ENCODE data around the gene SULT4A1. TPM values are rescaled to one million over a fixed set of nuclear protein-coding genes. Genes with fewer than 3 reads are reported as not detected.
A peak's percentile ranks its signal among the peaks of the same experiment; 100 is the strongest.

SULT4A1 gene
- total RNA-seq, 2 experiments from 2014 or later = not detected

GRCh38 chr22:43826142-43827002 is 35.9 kb downstream of the SULT4A1 start:
- POLR2A ChIA-PET = no interaction called here

GRCh38 chr22:43825651-43826050 is 36.7 kb downstream of the SULT4A1 start:
- no peak for DNase-seq
- no peaks in the 10 kb centered on the region for H3K9me3 Mint-ChIP-seq
- peaks cover 16% of the 10 kb centered on the region for H3K27me3 Mint-ChIP-seq
- no peak overlapping the region for H3K27ac Mint-ChIP-seq
- CTCF ChIA-PET = no interaction called here
- no peak overlapping the region for H3K4me3 Mint-ChIP-seq
- POLR2A ChIA-PET = no interaction called here
- no peaks in the 10 kb centered on the region for H3K36me3 Mint-ChIP-seq
- intact Hi-C loops (cut with micrococcal nuclease) = no loop called here
- no peaks in the 10 kb centered on the region for H3K4me1 Mint-ChIP-seq (ENCODE audit: low read depth)

More at GRCh38 chr22:43826142-43827002, 35.9 kb downstream of the SULT4A1 start:
- intact Hi-C loops (cut with micrococcal nuclease) = no loop called here
- no peak for DNase-seq
- Mint-ChIP-seq H3K27ac (no peak overlapping the region), H3K4me3 (no peak overlapping the region), H3K9me3 (no peaks in the 10 kb centered on the region), H3K4me1 (ENCODE audit: low read depth) (no peaks in the 10 kb centered on the region), H3K36me3 (no peaks in the 10 kb centered on the region), H3K27me3 (peaks cover 10% of the 10 kb centered on the region)
- CTCF ChIA-PET = interaction anchor here (0.7 to 0.9 kb wide), 2 partner anchors 57 to 738 kb away, joined by 3 read pairs; no protein-coding TSS in a partner anchor

- no peak overlapping the region for H3K4me3 Mint-ChIP-seq
- ChIA-PET CTCF (no interaction called here), POLR2A (no interaction called here)
- H3K36me3 Mint-ChIP-seq = no peaks in the 10 kb centered on the region
- peaks cover 16% of the 10 kb centered on the region for H3K27me3 Mint-ChIP-seq
- H3K9me3 Mint-ChIP-seq = no peaks in the 10 kb centered on the region
- no peak overlapping the region for H3K27ac Mint-ChIP-seq
- DNase-seq = no peak
- intact Hi-C loops (cut with micrococcal nuclease) = no loop called here
- H3K4me1 Mint-ChIP-seq (ENCODE audit: low read depth) = no peaks in the 10 kb centered on the region
Observed at GRCh38 chr22:43824724-43825420, 37.4 kb downstream of the SULT4A1 start.

DNA sequence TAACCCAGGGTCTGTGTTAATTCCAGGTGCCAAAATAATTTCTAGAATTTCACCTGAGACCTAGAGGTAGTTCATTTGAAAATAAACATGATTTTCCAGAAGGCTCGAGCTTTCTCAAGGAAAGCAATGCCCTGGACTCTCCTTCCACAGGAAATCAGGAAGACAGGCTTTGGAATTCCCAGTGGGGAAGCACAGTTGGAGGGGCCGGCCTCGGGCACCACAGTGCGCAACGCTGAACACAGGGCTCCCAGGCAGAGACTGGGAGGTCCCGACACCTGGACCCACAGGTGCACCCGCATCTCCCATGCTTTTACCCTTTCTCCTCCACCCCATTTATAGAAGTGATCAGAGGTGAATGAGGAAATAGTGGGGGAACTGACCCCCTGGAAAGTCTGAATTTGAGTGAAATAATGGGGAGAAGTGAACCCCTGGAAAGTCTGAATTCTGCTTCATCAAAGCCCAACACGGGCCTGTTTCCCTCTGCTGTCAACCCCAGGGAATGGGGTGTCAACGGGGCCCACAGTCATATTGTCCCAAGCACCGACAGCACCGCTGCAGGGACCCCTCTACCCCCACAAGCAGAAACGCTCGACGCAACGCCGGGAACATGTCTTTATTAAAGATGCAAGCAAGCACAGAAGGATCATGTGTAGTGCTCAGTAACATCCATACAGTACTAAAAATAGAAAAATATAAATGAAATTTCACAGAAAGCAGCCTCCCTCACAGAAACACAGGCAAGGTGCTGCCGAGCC is 38.2 kb downstream of the SULT4A1 start:
- no peaks in the 10 kb centered on the region for H3K36me3 Mint-ChIP-seq
- POLR2A ChIA-PET = interaction anchor here (1.0 kb wide), 1 partner anchor 11 kb away, joined by 3 read pairs; no protein-coding TSS in a partner anchor

DNA sequence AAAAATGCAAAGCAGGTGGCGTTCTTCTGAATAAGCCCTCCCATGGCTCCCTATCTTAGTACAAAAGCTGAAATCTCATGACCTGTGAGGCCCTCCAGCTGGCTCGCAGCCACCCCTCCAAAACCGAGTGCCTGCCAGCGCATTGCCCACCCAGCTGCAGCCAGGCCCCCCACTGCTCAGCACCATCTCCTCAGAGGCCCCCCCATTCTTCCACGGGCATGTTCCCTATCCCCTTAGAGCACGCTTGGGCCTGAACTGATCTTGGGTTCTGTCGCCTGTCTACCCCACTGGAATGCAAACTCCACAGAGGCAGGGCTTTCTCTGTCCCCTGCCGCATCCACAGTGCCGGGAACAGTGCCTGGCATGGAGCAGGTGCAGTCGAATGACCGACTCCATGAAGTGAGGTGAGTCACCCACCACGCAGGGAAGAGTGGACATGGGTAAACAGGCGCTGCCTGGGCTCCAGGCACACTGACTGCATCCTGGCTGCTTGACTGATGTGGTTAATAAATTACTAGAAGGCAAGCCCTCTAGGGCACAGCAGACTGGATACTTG is 38.9 kb downstream of the SULT4A1 start:
- Mint-ChIP-seq H3K9me3 (no peaks in the 10 kb centered on the region), H3K27me3 (peaks cover 16% of the 10 kb centered on the region), H3K36me3 (no peaks in the 10 kb centered on the region), H3K27ac (no peak overlapping the region), H3K4me3 (no peak overlapping the region), H3K4me1 (ENCODE audit: low read depth) (no peaks in the 10 kb centered on the region)
- intact Hi-C loops (cut with micrococcal nuclease) = no loop called here
- POLR2A ChIA-PET = interaction anchor here (1.0 kb wide), 1 partner anchor 11 kb away, joined by 3 read pairs; no protein-coding TSS in a partner anchor
- DNase-seq = no peak
- CTCF ChIA-PET = no interaction called here

More for the DNA sequence above, 38.2 kb downstream of the SULT4A1 start:
- CTCF ChIA-PET = no interaction called here
- H3K4me3 Mint-ChIP-seq = no peak overlapping the region
- H3K4me1 Mint-ChIP-seq (ENCODE audit: low read depth) = no peaks in the 10 kb centered on the region
- no peak overlapping the region for H3K27ac Mint-ChIP-seq
- intact Hi-C loops (cut with micrococcal nuclease) = no loop called here
- peak; percentile 7 for DNase-seq
- no peaks in the 10 kb centered on the region for H3K9me3 Mint-ChIP-seq
- H3K27me3 Mint-ChIP-seq = peaks cover 16% of the 10 kb centered on the region

GRCh38 chr22:43821606-43822425 is 40.5 kb downstream of the SULT4A1 start:
- H3K27ac Mint-ChIP-seq = no peak overlapping the region

GRCh38 chr22:43820651-43821305 is 41.5 kb downstream of the SULT4A1 start:
- Mint-ChIP-seq H3K9me3 (no peaks in the 10 kb centered on the region), H3K4me3 (no peak overlapping the region), H3K27me3 (peaks cover 16% of the 10 kb centered on the region), H3K36me3 (no peaks in the 10 kb centered on the region), H3K4me1 (ENCODE audit: low read depth) (no peaks in the 10 kb centered on the region), H3K27ac (no peak overlapping the region)
- intact Hi-C loops (cut with micrococcal nuclease) = no loop called here
- ChIA-PET POLR2A (no interaction called here), CTCF (no interaction called here)
- DNase-seq = no peak

More at GRCh38 chr22:43821606-43822425, 40.5 kb downstream of the SULT4A1 start:
- no peak overlapping the region for H3K4me3 Mint-ChIP-seq
- H3K9me3 Mint-ChIP-seq = no peaks in the 10 kb centered on the region
- H3K36me3 Mint-ChIP-seq = no peaks in the 10 kb centered on the region
- no peaks in the 10 kb centered on the region for H3K4me1 Mint-ChIP-seq (ENCODE audit: low read depth)
- ChIA-PET POLR2A (no interaction called here), CTCF (no interaction called here)
- no peak for DNase-seq
- peaks cover 16% of the 10 kb centered on the region for H3K27me3 Mint-ChIP-seq
- intact Hi-C loops (cut with micrococcal nuclease) = no loop called here

GRCh38 chr22:43819931-43820640 is 42.2 kb downstream of the SULT4A1 start:
- intact Hi-C loops (cut with micrococcal nuclease) = no loop called here
- peaks cover 14% of the 10 kb centered on the region for H3K27me3 Mint-ChIP-seq
- H3K9me3 Mint-ChIP-seq = no peaks in the 10 kb centered on the region
- peaks cover under 1% of the 10 kb centered on the region for H3K36me3 Mint-ChIP-seq
- H3K27ac Mint-ChIP-seq = no peak overlapping the region
- no peak for DNase-seq
- no peaks in the 10 kb centered on the region for H3K4me1 Mint-ChIP-seq (ENCODE audit: low read depth)
- H3K4me3 Mint-ChIP-seq = no peak overlapping the region
- CTCF ChIA-PET = interaction anchor here (0.6 kb wide), 1 partner anchor 25 kb away, joined by 3 read pairs; no protein-coding TSS in a partner anchor
- POLR2A ChIA-PET = no interaction called here

DNA sequence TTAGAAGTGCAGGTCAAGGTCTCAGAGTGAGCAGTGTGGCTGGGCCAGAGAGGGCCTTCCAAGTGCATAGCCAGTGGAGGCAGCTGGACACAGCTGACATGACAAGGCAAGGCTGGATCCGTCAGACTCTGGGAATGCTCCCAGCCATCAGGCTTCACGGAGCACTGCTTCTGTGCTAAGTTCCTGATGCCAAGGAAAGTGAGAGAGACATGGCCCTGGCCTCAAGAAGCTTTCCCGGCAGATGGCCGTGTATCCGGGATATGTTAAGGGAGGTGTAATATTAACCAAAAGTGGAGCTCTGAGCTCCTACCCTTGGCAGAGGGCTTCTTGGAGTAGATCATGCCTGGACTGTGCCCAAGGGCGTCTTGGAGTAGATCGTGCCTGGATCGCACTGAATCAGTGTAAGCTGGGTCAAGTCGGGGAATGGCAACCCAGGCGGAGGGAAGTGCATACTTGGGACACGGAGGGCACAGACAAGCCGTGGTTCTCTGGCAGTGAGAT is 42.8 kb downstream of the SULT4A1 start:
- no peak for DNase-seq
- no peaks in the 10 kb centered on the region for H3K9me3 Mint-ChIP-seq
- H3K27ac Mint-ChIP-seq = no peak overlapping the region
- H3K36me3 Mint-ChIP-seq = peaks cover 2% of the 10 kb centered on the region
- peaks cover 14% of the 10 kb centered on the region for H3K27me3 Mint-ChIP-seq
- no peak overlapping the region for H3K4me3 Mint-ChIP-seq
- POLR2A ChIA-PET = no interaction called here
- H3K4me1 Mint-ChIP-seq (ENCODE audit: low read depth) = no peaks in the 10 kb centered on the region
- CTCF ChIA-PET = interaction anchor here (0.6 kb wide), 1 partner anchor 26 kb away, joined by 3 read pairs; no protein-coding TSS in a partner anchor
- intact Hi-C loops (cut with micrococcal nuclease) = no loop called here

DNA sequence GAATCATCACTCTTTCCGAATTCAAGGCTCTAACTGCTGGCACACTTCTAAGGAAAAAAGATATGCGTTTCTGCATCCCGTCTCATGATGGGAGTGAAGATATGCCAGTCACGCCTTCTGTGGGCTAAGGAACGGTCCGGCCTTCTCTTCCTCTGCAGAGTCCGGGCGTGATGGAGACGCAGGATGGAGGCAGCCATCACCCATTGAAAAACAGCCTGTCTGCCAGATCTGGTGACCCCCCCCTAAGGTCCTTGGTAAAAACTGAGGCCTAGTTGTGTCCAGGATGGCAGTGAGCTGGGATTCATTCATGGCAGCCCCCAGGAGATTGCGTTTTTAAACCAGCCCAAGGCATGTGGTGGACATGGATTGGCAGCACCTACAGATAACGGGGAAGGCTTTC is 43.3 kb downstream of the SULT4A1 start:
- ChIA-PET CTCF (no interaction called here), POLR2A (no interaction called here)
- Mint-ChIP-seq H3K9me3 (no peaks in the 10 kb centered on the region), H3K4me3 (no peak overlapping the region), H3K27me3 (peaks cover 12% of the 10 kb centered on the region), H3K36me3 (peaks cover 7% of the 10 kb centered on the region), H3K4me1 (ENCODE audit: low read depth) (peaks cover 4% of the 10 kb centered on the region), H3K27ac (no peak overlapping the region)
- no peak for DNase-seq
- intact Hi-C loops (cut with micrococcal nuclease) = no loop called here
